Stimulated activated naive B cell treated with anti-CD40 and anti-IgM and Interleukin-4, amounts not matched to agents 10 μg/mL and 1 μg/mL and 100 μg/mL, for 72 hours (primary cell): ENCODE results near the gene WFDC9.
"Not testable (repeated sequence)": the region's sequence is repeated elsewhere in the genome, so short reads cannot be mapped to it uniquely, and the experiment has no call there.

Source experiments
- ATAC-seq, 2 donors: fragments of 150-1000 bp; cut with Tn5 transposase; replicated peaks; 2 replicates each; pipeline ENCODE4 v1.10.0; 2021; ENCODE audit warnings: moderate library complexity in 1 of 2
- DNase-seq: peaks from one replicate; pipeline ENCODE4 v3.0.0; 2021
- H3K27ac Mint-ChIP-seq: one replicate; pipeline ENCODE4 v1.8.0; 2022; ENCODE audit warnings: mild to moderate bottlenecking, mixed read lengths
- H3K27me3 Mint-ChIP-seq, 2 donors: one replicate each; pipeline ENCODE4 v1.8.0; 2022; ENCODE audit warnings: mixed read lengths in 2 of 2
- H3K36me3 Mint-ChIP-seq, 2 donors: one replicate each; pipeline ENCODE4 v1.8.0; 2022; ENCODE audit warnings: mixed read lengths in 2 of 2, mild to moderate bottlenecking in 1 of 2
- H3K4me1 Mint-ChIP-seq, 2 donors: one replicate each; pipeline ENCODE4 v1.8.0; 2022; ENCODE audit warnings: mixed read lengths in 2 of 2, mild to moderate bottlenecking in 1 of 2
- H3K4me3 Mint-ChIP-seq, 2 donors: one replicate each; pipeline ENCODE4 v1.8.0; 2022; ENCODE audit warnings: mild to moderate bottlenecking in 2 of 2, mixed read lengths in 2 of 2, moderate library complexity in 1 of 2
- H3K9me3 Mint-ChIP-seq, 2 donors: one replicate each; pipeline ENCODE4 v1.8.0; 2022; ENCODE audit warnings: mixed read lengths in 2 of 2, mild to moderate bottlenecking in 1 of 2

The WFDC9 gene

DNA sequence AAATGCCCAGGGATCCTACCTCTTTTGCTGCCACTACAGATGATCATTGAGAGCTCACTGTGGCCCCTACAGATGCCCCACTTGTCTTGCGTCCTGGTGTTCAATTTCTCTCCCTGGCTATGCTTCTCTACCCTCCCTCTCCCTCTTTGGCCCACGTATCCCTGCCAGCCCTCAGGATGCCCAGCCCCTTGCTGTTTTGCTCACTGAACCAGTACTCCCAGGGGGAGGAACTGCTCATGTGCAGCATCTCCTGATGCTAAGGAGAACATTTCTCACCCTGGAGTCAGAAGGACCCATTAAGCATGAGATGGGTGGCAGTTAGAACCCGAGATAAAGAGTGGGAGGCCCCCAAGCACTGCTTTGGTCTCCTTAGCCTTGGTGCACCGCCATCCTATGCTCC lies at the start of gene WFDC9:
WFDC9 (minus strand) TSS at position 101 of the 400 bp plus-strand sequence. CDS start 21,103 bp downstream, outside the sequence.
- peaks cover 27 to 30% of the 10 kb centered on the region in 2 donors for H3K27me3 Mint-ChIP-seq
- peaks cover 0 to 4% of the 10 kb centered on the region in 2 donors for H3K4me1 Mint-ChIP-seq
- no peak for DNase-seq
- no peaks in the 10 kb centered on the region for H3K36me3 Mint-ChIP-seq
- no peak within 1 kb of the TSS for H3K4me3 Mint-ChIP-seq
- H3K27ac Mint-ChIP-seq: peak within 1 kb of the TSS; percentile 42
- ATAC-seq: no peak
- H3K9me3 Mint-ChIP-seq: no peaks in the 10 kb centered on the region

DNA sequence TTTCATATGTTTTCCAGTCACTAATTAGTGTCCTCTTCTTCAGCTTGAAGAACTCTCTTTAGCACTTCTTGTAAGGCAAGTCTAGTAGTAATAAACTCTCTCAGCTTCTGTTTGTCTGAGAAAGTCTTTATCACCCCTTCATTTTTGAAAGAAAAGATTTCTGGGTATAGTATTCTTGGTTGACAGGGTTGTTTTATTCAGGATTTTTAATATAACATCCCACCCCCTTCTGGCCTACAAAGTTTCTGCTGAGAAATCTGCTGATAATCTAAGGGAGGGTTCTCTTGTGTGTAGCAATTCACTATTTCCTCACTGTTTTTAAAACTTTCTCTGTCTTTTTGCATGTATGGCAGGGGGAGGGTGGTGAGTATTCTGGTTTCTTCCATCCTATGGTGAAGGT lies 48.6 kb upstream of the WFDC9 start:
- Mint-ChIP-seq H3K27ac (no peak overlapping the region), H3K4me3 (no peak overlapping the region), H3K4me1 (no peaks in the 10 kb centered on the region), H3K27me3 (peaks cover 15 to 20% of the 10 kb centered on the region in 2 donors), H3K9me3 (peaks cover 24 to 27% of the 10 kb centered on the region in 2 donors), H3K36me3 (peaks cover 6 to 10% of the 10 kb centered on the region in 2 donors)
- ATAC-seq (no peak), DNase-seq (no peak)

DNA sequence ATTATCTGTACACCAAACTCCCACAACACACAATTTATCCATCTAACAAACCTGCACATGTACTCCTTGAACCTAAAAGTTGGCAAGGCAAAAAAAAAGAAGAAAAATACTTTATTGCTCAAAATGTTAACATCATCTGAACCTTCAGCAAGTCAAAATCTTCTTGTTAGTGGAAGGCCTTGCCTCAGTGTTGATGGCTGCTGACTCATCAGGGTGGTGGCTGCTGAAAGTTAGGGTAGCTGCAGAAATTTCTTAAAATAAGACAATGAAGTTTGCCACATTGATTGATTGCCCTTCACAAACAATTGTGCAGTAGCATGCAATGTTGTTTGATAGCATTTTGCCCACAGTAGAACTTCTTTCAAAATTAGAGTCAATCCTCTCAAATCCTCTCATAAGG lies 41.7 kb upstream of the WFDC9 start:
- no peaks in the 10 kb centered on the region for H3K4me1 Mint-ChIP-seq
- peaks cover 20 to 38% of the 10 kb centered on the region in 2 donors for H3K27me3 Mint-ChIP-seq
- no peak overlapping the region for H3K4me3 Mint-ChIP-seq
- peaks cover 0 to 2% of the 10 kb centered on the region in 2 donors for H3K36me3 Mint-ChIP-seq
- ATAC-seq (no peak), DNase-seq (no peak)
- no peak overlapping the region for H3K27ac Mint-ChIP-seq
- peaks cover 11 to 13% of the 10 kb centered on the region in 2 donors for H3K9me3 Mint-ChIP-seq

DNA sequence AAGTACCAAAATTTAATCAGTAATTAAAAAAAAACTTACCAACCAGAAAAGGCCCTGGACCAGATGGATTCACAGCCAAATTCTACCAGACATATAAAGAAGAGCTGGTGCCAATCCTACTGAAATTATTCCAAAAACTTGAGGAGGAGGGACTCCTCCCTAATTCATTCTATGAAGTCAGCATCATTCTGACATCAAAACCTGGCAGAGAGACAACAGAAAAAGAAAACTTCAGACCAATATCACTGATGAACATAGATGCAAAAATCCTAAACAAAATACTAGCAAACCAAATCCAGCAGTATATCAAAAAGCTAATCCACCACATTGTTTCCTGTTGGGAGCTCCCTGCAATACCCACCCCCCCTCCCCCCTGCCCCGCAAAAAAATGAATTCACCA lies 39.1 kb upstream of the WFDC9 start, which contains the start of gene WFDC11:
WFDC11 (minus strand) TSS at position 101 of the 400 bp plus-strand sequence. CDS start 19,639 bp downstream, outside the sequence.
- ATAC-seq (no peak), DNase-seq (no peak)
- Mint-ChIP-seq H3K36me3 (no peaks in the 10 kb centered on the region), H3K27me3 (peaks cover 20 to 41% of the 10 kb centered on the region in 2 donors), H3K4me3 (no peak within 1 kb of the TSS), H3K4me1 (no peaks in the 10 kb centered on the region), H3K9me3 (peaks cover 0 to 4% of the 10 kb centered on the region in 2 donors), H3K27ac (no peak within 1 kb of the TSS)

DNA sequence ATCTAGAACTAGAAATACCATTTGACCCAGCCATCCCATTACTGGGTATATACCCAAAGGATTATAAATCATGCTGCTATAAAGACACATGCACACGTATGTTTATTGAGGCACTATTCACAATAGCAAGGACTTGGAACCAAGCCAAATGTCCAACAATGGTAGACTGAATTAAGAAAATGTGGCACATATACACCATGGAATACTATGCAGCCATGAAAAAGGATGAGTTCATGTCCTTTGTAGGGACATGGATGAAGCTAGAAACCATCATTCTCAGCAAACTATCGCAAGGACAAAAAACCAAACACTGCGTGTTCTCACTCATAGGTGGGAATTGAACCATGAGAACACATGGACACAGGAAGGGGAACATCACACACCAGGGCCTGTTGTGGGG lies 26.0 kb upstream of the WFDC9 start:
- not testable (repeated sequence) for H3K36me3 Mint-ChIP-seq, H3K9me3 Mint-ChIP-seq, H3K27ac Mint-ChIP-seq, H3K4me1 Mint-ChIP-seq, ATAC-seq, DNase-seq, H3K4me3 Mint-ChIP-seq
- H3K27me3 Mint-ChIP-seq: peaks cover 15 to 17% of the 10 kb centered on the region in 2 donors

DNA sequence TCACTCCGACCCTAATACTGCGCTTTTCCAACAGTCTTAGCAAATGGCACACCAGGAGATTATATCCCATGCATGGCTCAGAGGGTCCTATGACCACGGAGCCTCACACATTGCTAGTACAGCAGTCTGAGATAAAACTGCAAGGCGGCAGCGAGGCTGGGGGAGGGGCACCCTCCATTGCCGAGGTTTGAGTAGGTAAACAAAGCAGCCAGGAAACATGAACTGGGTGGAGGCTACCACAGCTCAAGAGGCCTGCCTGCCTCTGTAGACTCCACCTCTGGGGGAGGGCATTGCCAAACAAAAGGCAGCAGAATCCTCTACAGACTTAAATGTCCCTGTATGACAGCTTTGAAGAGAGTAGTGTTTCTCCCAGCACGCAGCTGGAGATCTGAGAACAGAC lies 20.6 kb upstream of the WFDC9 start:
- not testable (repeated sequence) for H3K27ac Mint-ChIP-seq, H3K4me3 Mint-ChIP-seq, DNase-seq, H3K36me3 Mint-ChIP-seq, H3K9me3 Mint-ChIP-seq, ATAC-seq, H3K4me1 Mint-ChIP-seq
- H3K27me3 Mint-ChIP-seq: peaks cover 17 to 21% of the 10 kb centered on the region in 2 donors

DNA sequence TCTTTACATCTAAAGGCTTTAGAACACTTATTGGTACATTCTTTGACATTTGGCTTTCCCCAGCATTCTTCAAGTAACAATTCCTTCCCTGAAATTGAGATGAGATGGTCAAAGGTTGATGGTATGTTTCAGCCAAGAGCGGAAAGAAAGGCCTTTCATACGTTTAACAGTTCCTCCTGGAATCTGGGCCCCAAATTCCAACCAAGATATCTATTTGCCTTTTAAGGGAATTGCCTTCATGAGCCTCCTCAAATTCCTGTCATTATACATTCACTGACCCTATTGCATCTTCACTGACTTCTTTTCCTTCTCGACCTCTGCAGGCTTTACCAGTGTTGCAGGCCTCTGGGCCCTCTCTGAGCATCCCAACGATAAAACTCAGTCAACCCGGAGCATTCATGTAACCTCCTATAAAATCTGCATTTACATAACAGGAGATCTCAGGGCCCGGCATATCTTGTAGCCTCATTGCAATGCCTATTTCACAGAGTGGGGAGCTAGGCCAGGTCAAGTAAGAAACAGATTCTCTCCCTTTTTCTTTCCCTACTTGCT lies 18.3 kb upstream of the WFDC9 start:
- Mint-ChIP-seq H3K27ac (no peak overlapping the region), H3K36me3 (no peaks in the 10 kb centered on the region)

DNA sequence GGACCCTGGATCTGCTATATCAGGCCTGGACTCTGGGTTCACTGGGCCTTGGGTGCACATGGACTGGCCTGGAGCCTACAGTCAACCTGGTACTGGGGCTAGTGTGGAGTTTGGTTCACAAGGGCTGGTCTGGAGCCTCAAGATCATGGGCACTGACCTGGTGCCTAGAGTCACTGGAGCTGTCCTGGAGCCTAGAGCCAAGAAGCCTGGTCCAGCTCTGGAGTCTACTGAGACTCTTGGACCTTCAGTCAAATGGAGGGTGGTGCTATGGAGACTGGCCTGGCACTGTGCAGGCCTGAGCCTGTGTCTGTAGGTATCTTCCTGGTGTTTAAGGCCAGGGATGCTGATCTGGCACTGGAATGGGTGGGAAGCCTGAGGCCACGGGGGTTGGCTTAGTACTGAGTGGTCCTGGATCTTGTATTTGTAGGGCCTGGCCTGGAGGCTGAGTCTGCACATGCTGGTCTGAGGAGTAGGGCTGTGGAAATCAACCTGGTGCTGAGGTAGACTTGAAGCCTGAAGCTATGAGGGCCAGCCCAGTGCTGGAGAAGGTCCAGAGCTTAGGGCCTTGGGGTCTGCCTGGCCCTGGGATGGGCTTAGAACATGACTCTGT lies 16.5 kb upstream of the WFDC9 start:
- ATAC-seq: no peak

More for the DNA sequence above, 18.3 kb upstream of the WFDC9 start:
- ATAC-seq (no peak), DNase-seq (no peak)
- no peaks in the 10 kb centered on the region for H3K9me3 Mint-ChIP-seq
- H3K4me3 Mint-ChIP-seq: no peak overlapping the region
- H3K4me1 Mint-ChIP-seq: no peaks in the 10 kb centered on the region
- H3K27me3 Mint-ChIP-seq: peaks cover 19 to 21% of the 10 kb centered on the region in 2 donors

DNA sequence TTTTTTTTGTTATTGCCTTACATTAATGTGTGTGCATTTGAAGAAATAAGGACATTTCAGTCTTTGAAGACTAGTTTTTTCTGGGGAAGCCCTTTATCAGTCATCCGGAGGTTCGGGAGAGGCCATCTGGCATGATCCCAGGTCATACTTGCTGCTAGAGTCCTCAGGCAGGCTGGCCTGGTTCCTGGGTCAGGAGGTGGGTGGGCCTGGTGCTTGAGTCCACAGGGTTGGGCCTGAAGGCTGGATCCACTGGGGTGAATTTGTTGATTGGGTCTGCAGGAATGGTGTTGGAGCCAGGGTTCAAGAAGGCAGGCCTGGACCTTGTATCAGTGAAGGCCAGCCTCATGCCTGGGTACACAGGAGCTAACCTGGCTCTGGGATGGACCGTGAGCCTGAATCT lies 15.8 kb upstream of the WFDC9 start:
- H3K36me3 Mint-ChIP-seq: no peaks in the 10 kb centered on the region
- no peaks in the 10 kb centered on the region for H3K4me1 Mint-ChIP-seq
- DNase-seq: no peak
- peaks cover 6 to 7% of the 10 kb centered on the region in 2 donors for H3K27me3 Mint-ChIP-seq
- no peak overlapping the region for H3K4me3 Mint-ChIP-seq
- H3K27ac Mint-ChIP-seq: no peak overlapping the region
- H3K9me3 Mint-ChIP-seq: no peaks in the 10 kb centered on the region
- no peak for ATAC-seq

More for the DNA sequence above, 16.5 kb upstream of the WFDC9 start:
- DNase-seq: no peak
- no peaks in the 10 kb centered on the region for H3K4me1 Mint-ChIP-seq
- no peaks in the 10 kb centered on the region for H3K9me3 Mint-ChIP-seq
- H3K27ac Mint-ChIP-seq: no peak overlapping the region
- H3K4me3 Mint-ChIP-seq: no peak overlapping the region
- H3K27me3 Mint-ChIP-seq: peaks cover 6 to 9% of the 10 kb centered on the region in 2 donors
- no peaks in the 10 kb centered on the region for H3K36me3 Mint-ChIP-seq

DNA sequence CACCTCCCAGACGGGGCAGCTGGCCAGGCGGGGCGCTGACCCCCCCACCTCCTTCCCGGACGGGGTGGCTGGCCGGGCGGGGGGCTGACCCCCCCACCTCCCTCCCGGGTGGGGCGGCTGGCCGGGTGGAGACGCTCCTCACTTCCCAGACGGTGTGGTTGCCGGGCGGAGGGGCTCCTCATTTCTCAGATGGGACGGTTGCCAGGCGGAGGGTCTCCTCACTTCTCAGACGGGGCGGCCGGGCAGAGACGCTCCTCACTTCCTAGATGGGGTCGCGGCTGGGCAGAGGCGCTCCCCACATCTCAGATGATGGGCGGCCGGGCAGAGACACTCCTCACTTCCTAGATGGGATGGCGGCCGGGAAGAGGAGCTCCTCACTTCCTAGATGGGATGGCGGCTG lies 14.8 kb upstream of the WFDC9 start:
- H3K27me3 Mint-ChIP-seq, H3K36me3 Mint-ChIP-seq, H3K4me3 Mint-ChIP-seq, ATAC-seq, H3K4me1 Mint-ChIP-seq, H3K9me3 Mint-ChIP-seq, H3K27ac Mint-ChIP-seq, DNase-seq: not testable (repeated sequence)

DNA sequence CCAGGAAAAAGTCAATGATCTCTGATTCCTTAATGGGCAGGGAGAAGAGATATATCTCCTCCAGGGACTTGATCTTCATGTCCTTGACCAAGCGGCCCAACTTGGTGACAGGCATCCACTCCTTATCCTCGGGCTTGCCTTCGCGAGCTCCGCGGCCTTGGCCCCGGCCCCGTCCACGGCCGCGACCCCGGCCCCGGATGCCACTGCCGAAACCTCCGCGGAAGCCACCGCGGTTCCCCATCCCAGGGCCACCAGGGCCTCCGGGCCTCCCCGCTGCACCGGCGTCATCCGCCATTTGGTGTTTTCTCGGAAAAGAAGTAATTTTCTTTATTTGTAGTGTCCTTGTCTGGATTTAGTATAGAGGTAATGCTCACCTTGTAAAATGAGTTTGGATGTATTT lies 10.0 kb upstream of the WFDC9 start:
- H3K9me3 Mint-ChIP-seq, H3K36me3 Mint-ChIP-seq, DNase-seq, H3K4me3 Mint-ChIP-seq, ATAC-seq, H3K4me1 Mint-ChIP-seq, H3K27ac Mint-ChIP-seq: not testable (repeated sequence)
- H3K27me3 Mint-ChIP-seq: peaks cover 11 to 15% of the 10 kb centered on the region in 2 donors

DNA sequence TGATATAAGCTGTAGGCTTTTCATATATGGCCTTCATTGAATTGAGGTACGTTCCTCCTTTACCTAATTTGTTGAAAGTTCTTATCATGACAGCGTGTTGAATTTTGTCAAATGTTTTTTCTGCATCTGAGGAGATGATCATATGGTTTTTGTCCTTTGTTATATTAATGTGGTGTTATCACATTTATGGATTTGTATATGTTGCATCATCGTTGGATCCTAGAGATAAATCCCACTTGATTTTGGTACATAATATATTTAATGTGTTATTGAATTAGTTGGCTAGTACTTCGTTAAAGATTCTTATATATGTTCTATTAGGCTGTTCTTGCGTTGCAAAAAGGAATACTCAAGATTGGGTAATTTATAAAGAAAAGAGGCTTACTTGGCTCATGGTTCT lies 8.6 kb upstream of the WFDC9 start:
- Mint-ChIP-seq H3K27me3 (peaks cover 11 to 14% of the 10 kb centered on the region in 2 donors), H3K9me3 (peaks cover 0 to 1% of the 10 kb centered on the region in 2 donors), H3K4me1 (no peaks in the 10 kb centered on the region), H3K36me3 (no peaks in the 10 kb centered on the region), H3K4me3 (no peak overlapping the region), H3K27ac (no peak overlapping the region)
- no peak for DNase-seq
- ATAC-seq: no peak

DNA sequence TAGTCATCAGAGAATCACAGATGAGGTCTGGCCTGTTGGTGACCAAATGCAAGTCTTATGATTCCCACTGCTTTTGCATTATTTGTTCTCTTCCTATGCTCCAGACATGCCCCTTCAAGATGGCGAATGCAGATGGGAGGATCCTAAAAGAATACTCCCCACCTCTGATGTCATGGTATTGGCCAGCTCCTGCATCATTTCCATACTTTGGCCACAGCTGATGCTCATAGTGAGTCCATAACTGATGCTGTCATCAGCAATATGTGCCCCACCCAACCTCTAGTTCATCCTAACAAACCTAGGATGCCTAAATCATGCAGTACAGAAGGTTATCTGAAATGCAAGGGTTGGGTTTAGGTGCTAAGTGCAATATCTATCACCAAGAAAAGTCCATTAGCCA lies 5.4 kb upstream of the WFDC9 start:
- no peak for ATAC-seq
- no peak overlapping the region for H3K4me3 Mint-ChIP-seq

DNA sequence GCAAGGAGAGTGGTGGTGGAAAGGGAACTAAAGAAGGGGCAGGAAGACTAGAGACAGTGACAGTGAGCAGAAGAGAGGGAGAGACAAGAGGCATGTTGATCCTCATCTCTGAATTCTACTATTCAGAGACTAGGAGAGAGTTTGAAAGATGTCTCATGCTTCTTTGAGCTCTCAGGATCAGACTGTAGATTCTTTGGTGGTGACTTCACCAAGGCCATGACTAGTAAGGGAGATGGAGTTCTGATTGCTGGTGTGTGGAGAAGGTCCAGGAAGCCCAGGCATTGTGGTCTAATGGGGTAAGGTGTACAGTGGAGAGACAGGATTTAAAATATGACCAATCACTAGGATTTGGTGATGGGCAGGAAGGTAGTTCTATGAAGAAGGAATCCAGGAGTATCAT lies 713 bp downstream of the WFDC9 start:
- ATAC-seq (no peak), DNase-seq (no peak)
- Mint-ChIP-seq H3K4me3 (no peak overlapping the region), H3K4me1 (peaks cover 0 to 4% of the 10 kb centered on the region in 2 donors), H3K36me3 (no peaks in the 10 kb centered on the region), H3K27me3 (peaks cover 29 to 32% of the 10 kb centered on the region in 2 donors), H3K27ac (no peak overlapping the region), H3K9me3 (peaks cover 2% of the 10 kb centered on the region in 2 donors)

More for the DNA sequence above, 5.4 kb upstream of the WFDC9 start:
- no peaks in the 10 kb centered on the region for H3K4me1 Mint-ChIP-seq
- no peak overlapping the region for H3K27ac Mint-ChIP-seq
- peaks cover 11 to 14% of the 10 kb centered on the region in 2 donors for H3K27me3 Mint-ChIP-seq
- no peaks in the 10 kb centered on the region for H3K36me3 Mint-ChIP-seq
- H3K9me3 Mint-ChIP-seq: peaks cover 0 to 1% of the 10 kb centered on the region in 2 donors
- DNase-seq: no peak

DNA sequence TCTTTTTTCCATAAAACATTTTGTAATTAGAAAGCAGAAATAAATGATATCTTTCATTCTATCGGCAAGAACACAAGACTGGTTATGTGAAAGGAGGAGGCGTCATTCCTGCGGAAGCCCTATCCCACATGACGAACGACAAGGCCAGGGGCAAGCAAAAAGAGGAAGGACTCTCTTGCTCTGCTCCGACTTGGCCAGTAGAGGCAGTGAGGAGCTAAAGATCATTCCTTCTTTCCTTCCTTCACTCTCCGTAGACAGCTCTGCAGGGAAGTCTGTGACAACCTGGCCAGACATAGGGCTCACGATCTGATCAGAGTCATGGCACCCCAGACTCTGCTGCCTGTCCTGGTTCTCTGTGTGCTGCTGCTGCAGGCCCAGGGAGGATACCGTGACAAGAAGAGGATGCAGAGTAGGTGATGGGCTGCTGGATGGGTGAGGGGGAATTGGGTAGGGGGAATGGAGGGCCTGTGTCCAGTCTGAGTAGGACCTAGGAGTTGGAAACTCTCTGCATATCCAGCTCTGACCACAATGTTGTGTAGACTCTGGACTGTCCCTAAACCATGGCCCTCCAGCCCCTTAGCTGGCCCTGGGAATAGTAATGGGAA lies 1.5 kb downstream of the WFDC9 start, which contains the start of gene WFDC10A:
WFDC10A (plus strand) TSS at position 244 of the 605 bp plus-strand sequence; CDS start at position 319, 75 bp downstream.
- Mint-ChIP-seq H3K9me3 (peaks cover 8 to 9% of the 10 kb centered on the region in 2 donors), H3K4me1 (peaks cover 0 to 4% of the 10 kb centered on the region in 2 donors), H3K36me3 (peaks cover 0 to 4% of the 10 kb centered on the region in 2 donors), H3K27ac (no peak within 1 kb of the TSS), H3K4me3 (no peak within 1 kb of the TSS), H3K27me3 (peaks cover 36 to 39% of the 10 kb centered on the region in 2 donors)
- ATAC-seq (peak; percentile 90 to 93), DNase-seq (peak; percentile 35)
